ENCODE data around the gene SLC66A3.

- TF ChIP-seq CTCF (IDR thresholded peaks at IDR 0.05) (no peak), POLR2A (IDR thresholded peaks at IDR 0.05) (no peak), EP300 (IDR thresholded peaks at IDR 0.05; ENCODE audit: low read depth) (no peak)
These were observed 12.3 kb upstream of the SLC66A3 start for GRCh38 chr2:11142987-11143386.

Data from transverse colon (tissue), 3 donors.